ENCODE results near the gene OSM.
"Not testable (repeated sequence)": the region's sequence is repeated elsewhere in the genome, so short reads cannot be mapped to it uniquely, and the experiment has no call there.

OSM gene

GRCh38 chr22:30222321-30222720 is 44.3 kb downstream of the OSM start:
- no peak for DNase-seq

GRCh38 chr22:30221121-30221992 is 45.3 kb downstream of the OSM start:
- no peak for DNase-seq

- DNase-seq = no peak
Measured at GRCh38 chr22:30220338-30221012, 46.2 kb downstream of the OSM start.

- DNase-seq = no peak
Measured at GRCh38 chr22:30219668-30220278, 46.9 kb downstream of the OSM start.

- no peak for DNase-seq
Measured at GRCh38 chr22:30219049-30219654, 47.5 kb downstream of the OSM start.

GRCh38 chr22:30217698-30218560 is 48.7 kb downstream of the OSM start:
- no peak for DNase-seq

- DNase-seq = no peak
Measured at GRCh38 chr22:30216710-30217109, 49.9 kb downstream of the OSM start.

- not testable (repeated sequence) for DNase-seq
Measured at GRCh38 chr22:30216272-30216671, 50.4 kb downstream of the OSM start.

- no peak for DNase-seq
Measured at GRCh38 chr22:30214703-30215407, 51.8 kb downstream of the OSM start.

GRCh38 chr22:30212996-30213441 is 53.6 kb downstream of the OSM start:
- no peak for DNase-seq
